ENCODE measurements around the gene TEAD3.

- TF ChIP-seq CTCF (IDR thresholded peaks at IDR 0.05; ENCODE audit: low read depth, low read length) (no peak), POLR2A (IDR thresholded peaks at IDR 0.05; ENCODE audit: extremely low read depth, insufficient read length) (no peak), MAX (IDR thresholded peaks at IDR 0.05; ENCODE audit: low read depth, low read length) (no peak), MYC (IDR thresholded peaks at IDR 0.05; ENCODE audit: low read depth, low read length) (no peak)
Observed at GRCh38 chr6:35435074-35435837, 61.6 kb downstream of the TEAD3 start.
